WTC11 (cell line): ENCODE results near the gene ABCB8. TPM values are rescaled to one million over a fixed set of nuclear protein-coding genes. Genes with fewer than 3 reads are reported as not detected.
A peak's percentile ranks its signal among the peaks of the same experiment; 100 is the strongest.

ENCODE experiments used
- ATAC-seq: fragments of 200-7000 bp; cut with Tn5 transposase; 2 replicates; pipeline ENCODE4 v1.10.0; 2021; ENCODE audit warnings: mild to moderate bottlenecking, moderate library complexity
- CTCF ChIA-PET: fragments of 300-600 bp; sonication (Branson Sonifier 250); formaldehyde crosslinking; loops from one replicate; lab custom pipeline; 2021; ENCODE audit warnings: antibody characterized with exemption; lab: Charles Lee
- POLR2A ChIA-PET: fragments of 350-600 bp; sonication (Branson Sonifier 250); formaldehyde crosslinking; loops from one replicate; lab custom pipeline; 2021; ENCODE audit warnings: antibody characterized with exemption; lab: Charles Lee
- DNase-seq: peaks from one replicate; pipeline ENCODE4 v3.0.0; 2021; ENCODE audit warnings: low spot score
- H3K27ac Mint-ChIP-seq: 2 replicates; pipeline ENCODE4 v1.8.0; 2021; ENCODE audit warnings: mixed read lengths
- H3K27me3 Mint-ChIP-seq: 2 replicates; pipeline ENCODE4 v1.8.0; 2021; ENCODE audit warnings: low read depth, mild to moderate bottlenecking, moderate library complexity, mixed read lengths
- H3K36me3 Mint-ChIP-seq: 2 replicates; pipeline ENCODE4 v1.8.0; 2021; ENCODE audit warnings: mixed read lengths
- H3K4me1 Mint-ChIP-seq: 2 replicates; pipeline ENCODE4 v1.8.0; 2022; ENCODE audit warnings: mixed read lengths
- H3K4me3 Mint-ChIP-seq: 2 replicates; pipeline ENCODE4 v1.8.0; 2021; ENCODE audit warnings: mild to moderate bottlenecking, moderate library complexity, mixed read lengths
- H3K9me3 Mint-ChIP-seq: 2 replicates; pipeline ENCODE4 v1.8.0; 2021; ENCODE audit warnings: mixed read lengths
- CREM ChIP-seq: sonication (generic); formaldehyde crosslinking; IDR thresholded peaks from 2 replicates; pipeline ENCODE4 v1.8.1; 2022; ENCODE audit warnings: mild to moderate bottlenecking, missing genetic modification reagents, moderate library complexity
- CTCF ChIP-seq: fragments of 200-600 bp; IDR thresholded peaks from 2 replicates; pipeline ENCODE4 v1.8.0; 2022; ENCODE audit warnings: antibody characterized with exemption
- ETV6 ChIP-seq: sonication (generic); formaldehyde crosslinking; IDR thresholded peaks from 2 replicates; pipeline ENCODE4 v1.8.1; 2022; ENCODE audit warnings: mild to moderate bottlenecking, missing genetic modification reagents
- FOXJ3 ChIP-seq: sonication (generic); formaldehyde crosslinking; IDR thresholded peaks from 2 replicates; pipeline ENCODE4 v1.9.0; 2021; ENCODE audit warnings: missing genetic modification reagents, mild to moderate bottlenecking, borderline replicate concordance
- GABPB1 ChIP-seq: sonication (generic); formaldehyde crosslinking; IDR thresholded peaks from 2 replicates; pipeline ENCODE4 v1.8.1; 2023; ENCODE audit warnings: mild to moderate bottlenecking, missing genetic modification reagents
- GRHL2 ChIP-seq: fragments of 250-450 bp; sonication (Bioruptor Pico); IDR thresholded peaks from 2 replicates; pipeline ENCODE4 v1.8.0; 2022; ENCODE audit warnings: mild to moderate bottlenecking, moderate library complexity; ENCODE audit not compliant: insufficient replicate concordance, severe bottlenecking
- GTF2I ChIP-seq: fragments of 250-450 bp; sonication (Bioruptor Pico); conservative IDR thresholded peaks from 2 replicates; pipeline ENCODE4 v1.4.0; 2021; ENCODE audit warnings: mild to moderate bottlenecking
- IRF2 ChIP-seq: sonication (generic); formaldehyde crosslinking; IDR thresholded peaks from 2 replicates; pipeline ENCODE4 v1.8.0; 2022; ENCODE audit warnings: low read depth, missing genetic modification reagents, borderline replicate concordance
- NFATC4 ChIP-seq: fragments of 250-450 bp; sonication (Bioruptor Pico); IDR thresholded peaks from 2 replicates; pipeline ENCODE4 v1.9.0; 2021; ENCODE audit warnings: mild to moderate bottlenecking
- NR1H2 ChIP-seq: sonication (generic); formaldehyde crosslinking; IDR thresholded peaks from 2 replicates; pipeline ENCODE4 v1.9.0; 2021; ENCODE audit warnings: mild to moderate bottlenecking, moderate library complexity, missing genetic modification reagents
- NR2C2 ChIP-seq: sonication (generic); formaldehyde crosslinking; IDR thresholded peaks from 2 replicates; pipeline ENCODE4 v1.8.0; 2022; ENCODE audit warnings: mild to moderate bottlenecking, missing genetic modification reagents
- NR3C1 ChIP-seq: sonication (generic); formaldehyde crosslinking; conservative IDR thresholded peaks from 2 replicates; pipeline ENCODE4 v1.8.1; 2023; ENCODE audit warnings: low read depth, mild to moderate bottlenecking, missing genetic modification reagents
- PRRX2 ChIP-seq: fragments of 250-450 bp; sonication (Bioruptor Pico); IDR thresholded peaks from 2 replicates; pipeline ENCODE4 v1.8.0; 2021; ENCODE audit warnings: mild to moderate bottlenecking
- RORB ChIP-seq: fragments of 250-450 bp; sonication (Bioruptor Pico); IDR thresholded peaks from 2 replicates; pipeline ENCODE4 v1.9.0; 2021; ENCODE audit warnings: mild to moderate bottlenecking
- SOX15 ChIP-seq: fragments of 250-450 bp; sonication (Bioruptor Pico); IDR thresholded peaks from 2 replicates; pipeline ENCODE4 v1.9.0; 2021; ENCODE audit warnings: mild to moderate bottlenecking
- TCF7 ChIP-seq: sonication (generic); formaldehyde crosslinking; IDR thresholded peaks from 2 replicates; pipeline ENCODE4 v1.8.0; 2022; ENCODE audit warnings: mild to moderate bottlenecking, low read depth, missing genetic modification reagents, moderate library complexity
- TP53 ChIP-seq: sonication (generic); formaldehyde crosslinking; IDR thresholded peaks from 2 replicates; pipeline ENCODE4 v1.8.1; 2023; ENCODE audit warnings: mild to moderate bottlenecking, missing genetic modification reagents
- ZNF121 ChIP-seq: sonication (generic); formaldehyde crosslinking; IDR thresholded peaks from 2 replicates; pipeline ENCODE4 v1.8.0; 2023; ENCODE audit warnings: missing genetic modification reagents
- ZNF281 ChIP-seq: sonication (generic); formaldehyde crosslinking; IDR thresholded peaks from 2 replicates; pipeline ENCODE4 v1.8.0; 2023; ENCODE audit warnings: mild to moderate bottlenecking, missing genetic modification reagents
- ZNF317 ChIP-seq: sonication (generic); formaldehyde crosslinking; IDR thresholded peaks from 2 replicates; pipeline ENCODE4 v1.8.1; 2023; ENCODE audit warnings: low read depth, mild to moderate bottlenecking, moderate library complexity, missing genetic modification reagents, borderline replicate concordance
- ZNF532 ChIP-seq: fragments of 250-450 bp; sonication (Bioruptor Pico); IDR thresholded peaks from 2 replicates; pipeline ENCODE4 v1.9.0; 2021; ENCODE audit warnings: mild to moderate bottlenecking, borderline replicate concordance
- total RNA-seq: library from RNA; stranded (reverse); gene quantifications from 3 replicates; pipeline ENCODE4 v1.2.3, GENCODE V29; 2021
- TF ChIP-seq, protein P1 (sequence below): fragments of 250-450 bp; sonication (Bioruptor Pico); IDR thresholded peaks from 2 replicates; pipeline ENCODE4 v2.1.2; 2022; ENCODE audit warnings: mild to moderate bottlenecking, moderate library complexity
- TF ChIP-seq, protein P2 (sequence below): sonication (generic); formaldehyde crosslinking; IDR thresholded peaks from 2 replicates; pipeline ENCODE4 v1.8.1; 2022; ENCODE audit warnings: low read depth, mild to moderate bottlenecking, moderate library complexity, missing genetic modification reagents, borderline replicate concordance

Gene ABCB8
- total RNA-seq, 1 experiment from 2014 or later: 35.9 TPM

- Mint-ChIP-seq H3K27me3 (no peaks in the 10 kb centered on the region), H3K36me3 (peaks cover 36% of the 10 kb centered on the region), H3K4me3 (no peak overlapping the region), H3K4me1 (peaks cover 15% of the 10 kb centered on the region), H3K9me3 (no peaks in the 10 kb centered on the region), H3K27ac (peak overlapping the region; percentile 63)
- CTCF ChIA-PET: interaction anchor here (0.6 to 2.8 kb wide), 11 partner anchors 8 to 1354 kb away, joined by 3 to 10 read pairs (median 3); partner anchors contain the start of genes ABCB8, CDK5, FASTK and TMUB1
- ATAC-seq: peak; percentile 49
- DNase-seq: no peak
- POLR2A ChIA-PET: no interaction called here
- TF ChIP-seq NR2C2 (CRISPR knock-in tag) (no peak), PRRX2 (CRISPR knock-in tag) (no peak), ZNF281 (CRISPR knock-in tag) (no peak), ZNF532 (no peak), ZNF317 (CRISPR knock-in tag) (no peak), ZNF121 (CRISPR knock-in tag) (peak; percentile 57; the same call in 1 of the 2 replicates)
- TF ChIP-seq, protein P1, sequence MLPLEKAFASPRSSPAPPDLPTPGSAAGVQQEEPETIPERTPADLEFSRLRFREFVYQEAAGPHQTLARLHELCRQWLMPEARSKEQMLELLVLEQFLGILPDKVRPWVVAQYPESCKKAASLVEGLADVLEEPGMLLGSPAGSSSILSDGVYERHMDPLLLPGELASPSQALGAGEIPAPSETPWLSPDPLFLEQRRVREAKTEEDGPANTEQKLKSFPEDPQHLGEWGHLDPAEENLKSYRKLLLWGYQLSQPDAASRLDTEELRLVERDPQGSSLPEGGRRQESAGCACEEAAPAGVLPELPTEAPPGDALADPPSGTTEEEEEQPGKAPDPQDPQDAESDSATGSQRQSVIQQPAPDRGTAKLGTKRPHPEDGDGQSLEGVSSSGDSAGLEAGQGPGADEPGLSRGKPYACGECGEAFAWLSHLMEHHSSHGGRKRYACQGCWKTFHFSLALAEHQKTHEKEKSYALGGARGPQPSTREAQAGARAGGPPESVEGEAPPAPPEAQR (CRISPR knock-in tag): no peak
- TF ChIP-seq, all 79 proteins: peak for 1
Measured at GRCh38 chr7:151068069-151068773, 40.0 kb downstream of the ABCB8 start.

DNA sequence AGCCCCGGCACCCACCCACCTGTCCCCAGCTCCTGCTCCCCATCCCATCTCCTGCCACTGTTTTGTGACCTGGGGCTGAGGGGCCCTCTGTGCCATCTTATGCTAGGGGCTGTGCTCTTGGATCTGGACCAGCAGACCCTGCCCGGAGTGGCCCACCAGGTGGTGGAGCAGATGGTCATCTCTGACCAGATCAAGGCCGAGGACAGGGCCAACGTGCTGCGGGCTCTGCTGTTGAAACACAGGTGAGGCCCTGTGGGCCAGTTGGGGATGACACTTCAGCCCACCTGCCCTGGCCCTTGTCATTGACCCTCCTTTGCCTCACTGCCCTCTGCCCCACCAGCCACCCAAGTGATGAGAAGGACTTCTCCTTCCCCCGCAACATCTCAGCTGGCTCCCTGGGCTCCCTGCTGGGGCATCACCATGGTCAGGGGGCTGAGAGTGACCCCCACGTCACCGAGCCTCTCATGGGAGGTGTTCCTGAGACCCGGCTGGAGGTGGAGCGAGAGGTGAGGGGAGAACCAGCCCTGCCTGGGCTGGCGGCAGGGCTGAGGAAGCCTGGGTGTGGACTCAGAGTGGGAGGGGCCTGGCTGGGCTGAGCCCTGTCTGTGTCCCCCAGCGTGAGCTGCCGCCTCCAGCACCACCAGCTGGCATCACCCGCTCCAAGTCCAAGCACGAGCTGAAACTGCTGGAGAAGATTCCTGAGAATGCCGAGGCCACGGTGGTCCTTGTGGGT, 41.8 kb downstream of the ABCB8 start:
- Mint-ChIP-seq H3K27me3 (no peaks in the 10 kb centered on the region), H3K36me3 (peaks cover 46% of the 10 kb centered on the region), H3K27ac (no peak overlapping the region), H3K4me3 (no peak overlapping the region), H3K4me1 (peaks cover 10% of the 10 kb centered on the region), H3K9me3 (no peaks in the 10 kb centered on the region)
- ChIA-PET CTCF (no interaction called here), POLR2A (no interaction called here)
- ATAC-seq: no peak
- DNase-seq: no peak
- no peak for TF ChIP-seq IRF2 (CRISPR knock-in tag)
- no peak for TF ChIP-seq TP53 (CRISPR knock-in tag)
- no peak for TF ChIP-seq CREM (CRISPR knock-in tag)
- no peak for TF ChIP-seq TCF7 (CRISPR knock-in tag)
- no peak for TF ChIP-seq NFATC4 (CRISPR knock-in tag)
- TF ChIP-seq GRHL2 (CRISPR knock-in tag): no peak
- TF ChIP-seq RORB (CRISPR knock-in tag): no peak
- no peak for TF ChIP-seq ETV6 (CRISPR knock-in tag)
- TF ChIP-seq CTCF: no peak
- TF ChIP-seq, protein P2, sequence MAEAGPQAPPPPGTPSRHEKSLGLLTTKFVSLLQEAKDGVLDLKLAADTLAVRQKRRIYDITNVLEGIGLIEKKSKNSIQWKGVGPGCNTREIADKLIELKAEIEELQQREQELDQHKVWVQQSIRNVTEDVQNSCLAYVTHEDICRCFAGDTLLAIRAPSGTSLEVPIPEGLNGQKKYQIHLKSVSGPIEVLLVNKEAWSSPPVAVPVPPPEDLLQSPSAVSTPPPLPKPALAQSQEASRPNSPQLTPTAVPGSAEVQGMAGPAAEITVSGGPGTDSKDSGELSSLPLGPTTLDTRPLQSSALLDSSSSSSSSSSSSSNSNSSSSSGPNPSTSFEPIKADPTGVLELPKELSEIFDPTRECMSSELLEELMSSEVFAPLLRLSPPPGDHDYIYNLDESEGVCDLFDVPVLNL (CRISPR knock-in tag): no peak
- no peak for TF ChIP-seq SOX15
- TF ChIP-seq NR1H2: no peak
- TF ChIP-seq NR3C1 (CRISPR knock-in tag): no peak
- TF ChIP-seq GTF2I: no peak
- TF ChIP-seq FOXJ3 (CRISPR knock-in tag): no peak
- no peak for TF ChIP-seq GABPB1 (CRISPR knock-in tag)
- no peak for TF ChIP-seq PRRX2 (CRISPR knock-in tag)
